Colon (tissue), 2 donors: ENCODE measurements around the gene RASGRP1.

Experiments
- FAIRE-seq: peaks from 2 replicates; lab custom pipeline; 2012; peaks lifted over from hg19 to GRCh38; lab: Jason Lieb, UNC
- donor health status: control.
- donor health status: control.

The RASGRP1 gene

DNA sequence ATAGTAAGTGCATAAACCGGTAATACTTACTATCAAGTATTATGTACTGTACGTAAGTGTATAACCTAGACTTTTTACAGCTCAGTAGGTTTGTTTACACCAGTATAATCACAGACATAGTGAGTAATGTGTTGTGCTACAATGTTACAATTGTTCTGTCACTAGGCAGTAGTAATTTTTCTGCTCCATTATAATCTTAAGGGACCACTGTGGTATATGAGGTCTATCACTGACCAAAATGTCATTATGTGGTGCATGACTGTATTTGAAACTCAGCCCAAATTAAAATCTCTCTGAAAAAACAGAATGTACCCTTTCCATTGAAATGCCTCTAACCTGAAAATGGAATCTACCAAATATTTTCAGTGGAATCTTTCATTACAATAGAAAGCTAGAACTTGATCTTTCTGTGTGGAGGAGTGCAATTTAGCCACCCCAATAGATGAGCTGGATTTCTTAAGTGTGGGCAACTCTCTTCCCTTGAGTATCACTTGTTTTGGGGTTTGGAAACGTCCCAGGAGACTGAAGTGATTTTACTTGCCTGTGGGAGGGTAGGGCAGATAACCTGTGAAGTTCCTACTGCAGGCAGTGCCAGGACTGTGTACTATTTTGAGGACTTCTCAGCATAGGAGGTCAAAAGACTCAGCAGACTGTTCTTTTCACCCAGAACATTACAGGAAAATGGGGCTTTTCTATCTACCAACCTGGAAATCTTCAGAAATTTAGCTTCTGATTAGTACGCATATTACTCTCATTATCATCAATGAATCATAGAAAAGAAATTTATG lies 59.7 kb downstream of the RASGRP1 start:
- no peak for FAIRE-seq

DNA sequence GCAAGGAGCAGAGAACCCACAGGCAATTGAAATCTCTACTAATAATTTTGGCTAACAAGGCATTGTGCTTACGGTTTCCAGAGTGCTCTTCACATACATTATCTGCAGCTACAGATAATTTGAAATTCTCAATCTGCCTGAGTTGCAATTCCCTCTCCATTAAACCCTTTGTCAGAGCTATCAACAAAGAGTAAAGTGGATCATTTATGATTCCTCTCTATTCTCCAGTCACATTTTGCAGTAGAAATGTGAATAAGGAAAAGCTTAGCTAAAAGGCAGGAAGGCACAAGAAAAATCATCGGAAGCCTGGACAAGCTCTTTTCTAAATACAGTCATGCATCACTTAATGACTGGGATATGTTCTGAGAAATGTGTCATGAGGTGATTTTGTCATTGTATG lies 61.1 kb downstream of the RASGRP1 start:
- no peak for FAIRE-seq

GRCh38 chr15:38499651-38500050 lies 65.0 kb downstream of the RASGRP1 start:
- FAIRE-seq = no peak

GRCh38 chr15:38496151-38496550 lies 68.5 kb downstream of the RASGRP1 start:
- no peak for FAIRE-seq

DNA sequence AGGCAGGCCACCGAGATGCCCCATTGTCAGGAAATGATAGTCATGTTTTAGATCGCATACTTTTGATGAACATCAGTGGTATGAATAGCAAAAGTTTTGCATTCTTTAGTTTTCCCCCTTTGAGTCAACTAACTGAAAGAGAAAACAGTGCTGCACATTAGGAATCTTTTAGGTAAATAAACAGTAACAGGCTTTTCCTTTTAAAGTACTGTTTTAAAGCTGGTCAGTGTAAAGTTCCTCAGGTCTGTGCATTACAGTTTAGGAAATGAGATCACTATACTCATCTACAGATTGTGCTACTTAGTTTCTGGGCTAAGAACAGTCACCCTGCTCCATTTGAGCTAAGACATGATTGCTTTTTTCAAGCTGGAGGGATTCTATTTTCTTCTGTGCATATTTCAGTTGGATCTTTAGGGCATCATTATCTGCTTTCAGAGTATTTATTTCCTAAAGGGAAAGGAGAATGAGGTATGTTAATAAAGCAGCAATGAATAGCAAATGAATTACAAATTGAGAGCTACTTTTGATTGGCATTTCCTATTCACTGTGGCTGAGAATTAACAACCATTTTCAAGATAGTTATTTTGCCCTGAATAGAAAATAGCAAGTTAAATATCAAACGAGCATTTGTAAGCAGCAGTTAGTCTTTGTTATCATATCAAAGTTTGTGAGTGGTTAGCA lies 74.2 kb downstream of the RASGRP1 start:
- FAIRE-seq = no peak

GRCh38 chr15:38487378-38487777 lies 77.2 kb downstream of the RASGRP1 start:
- FAIRE-seq = no peak

DNA sequence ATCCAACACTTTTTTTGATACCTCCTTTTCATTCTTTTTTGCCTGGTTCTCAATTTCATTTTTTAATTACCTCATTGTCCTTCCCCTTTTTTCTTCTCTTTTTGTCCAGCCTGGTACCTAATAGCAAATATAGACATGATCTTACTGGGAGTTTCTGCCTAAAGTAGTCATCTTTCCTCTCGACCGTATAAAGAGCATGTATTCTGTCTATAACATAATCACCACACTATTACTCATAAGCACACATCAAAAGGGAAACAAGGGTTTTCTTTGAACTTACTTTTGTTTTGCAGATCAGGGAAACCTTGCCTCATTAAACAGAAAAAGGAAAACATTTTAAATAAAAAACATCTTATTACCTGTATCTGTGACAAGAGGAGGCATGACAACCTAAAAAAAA lies 77.7 kb downstream of the RASGRP1 start:
- FAIRE-seq = no peak

GRCh38 chr15:38482572-38482971 lies 82.0 kb downstream of the RASGRP1 start:
- FAIRE-seq = no peak

DNA sequence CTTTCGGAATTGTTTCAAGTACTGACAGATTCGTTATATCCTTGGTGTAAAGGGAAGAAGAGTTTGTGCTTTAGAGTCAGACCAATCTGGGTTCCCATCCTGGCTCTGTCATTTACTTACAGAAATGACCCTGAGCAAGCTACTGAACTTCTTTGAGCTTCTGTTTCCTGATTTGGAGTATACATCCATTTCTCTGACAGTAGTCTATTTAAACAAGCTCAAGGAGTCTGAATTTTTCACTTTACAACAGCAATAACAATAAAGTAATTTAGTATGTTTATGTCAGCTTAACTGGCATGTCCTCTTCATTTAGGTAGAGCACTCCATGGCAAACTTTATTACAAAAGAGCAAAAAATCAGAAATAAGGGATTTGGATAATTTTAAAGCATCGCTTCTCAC lies 82.9 kb downstream of the RASGRP1 start:
- FAIRE-seq = no peak

GRCh38 chr15:38481113-38481512 lies 83.5 kb downstream of the RASGRP1 start:
- FAIRE-seq = no peak

GRCh38 chr15:38479756-38480155 lies 84.9 kb downstream of the RASGRP1 start:
- peak; percentile 10 for FAIRE-seq

DNA sequence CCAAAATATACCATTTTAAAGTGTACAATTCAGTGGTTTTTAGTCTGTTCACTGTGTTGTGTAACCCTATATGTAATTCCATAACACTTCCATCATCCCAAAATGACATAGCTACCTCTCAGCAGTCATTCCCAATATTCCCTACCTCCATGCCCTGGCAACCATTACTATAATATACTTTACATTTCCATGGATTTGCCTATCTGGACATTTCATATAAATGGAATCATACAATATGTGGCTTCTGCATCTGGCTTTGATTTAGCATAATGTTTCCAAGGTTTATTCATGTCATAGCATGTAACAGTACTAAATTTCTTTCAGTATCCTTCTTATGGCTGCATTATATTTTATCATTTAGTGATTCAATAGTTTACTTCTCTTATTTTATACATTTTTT lies 85.3 kb downstream of the RASGRP1 start:
- FAIRE-seq = no peak

- FAIRE-seq = no peak
Measured at GRCh38 chr15:38477637-38478036, 87.0 kb downstream of the RASGRP1 start.

- FAIRE-seq = no peak
Measured at GRCh38 chr15:38476120-38476519, 88.5 kb downstream of the RASGRP1 start.

DNA sequence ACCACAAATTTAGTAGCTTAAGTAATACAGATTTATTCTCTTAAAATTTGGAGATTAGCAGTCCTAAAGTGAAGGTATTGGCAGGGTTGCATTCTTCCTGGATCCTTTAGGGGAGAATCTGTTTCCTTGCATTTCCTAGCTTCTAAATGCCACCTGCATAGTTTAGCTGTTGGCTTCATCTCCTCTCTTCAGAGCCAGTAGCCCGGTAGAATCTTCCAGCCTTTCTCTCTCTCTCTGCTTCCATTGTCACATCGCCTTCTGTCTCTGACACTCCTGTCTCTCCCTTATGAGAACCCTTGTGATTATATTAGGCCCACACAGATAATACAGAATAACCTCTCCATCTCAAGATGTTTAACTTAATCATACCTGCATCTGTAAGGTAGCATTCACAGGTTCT lies 89.3 kb downstream of the RASGRP1 start:
- no peak for FAIRE-seq

- peak; percentile 71 for FAIRE-seq
Measured at GRCh38 chr15:38474155-38474757, 90.4 kb downstream of the RASGRP1 start.

GRCh38 chr15:38471974-38472373 lies 92.6 kb downstream of the RASGRP1 start:
- no peak for FAIRE-seq

GRCh38 chr15:38470816-38471215 lies 93.8 kb downstream of the RASGRP1 start:
- FAIRE-seq = no peak

- no peak for FAIRE-seq
Measured at GRCh38 chr15:38464675-38465074, 99.9 kb downstream of the RASGRP1 start.

- peak; percentile 14 for FAIRE-seq
Measured at GRCh38 chr15:38463893-38464292, 100.7 kb downstream of the RASGRP1 start.

GRCh38 chr15:38461066-38461833 lies 103.4 kb downstream of the RASGRP1 start:
- FAIRE-seq = peak; percentile 43

- no peak for FAIRE-seq
Measured at GRCh38 chr15:38460543-38460942, 104.1 kb downstream of the RASGRP1 start.

- no peak for FAIRE-seq
Measured at GRCh38 chr15:38459480-38459879, 105.1 kb downstream of the RASGRP1 start.
